GM21786 (cell line): Measurements from ENCODE around the gene IRF2BP2.

Experiments used
- ATAC-seq: cut with Tn5 transposase; IDR thresholded peaks from one replicate; pipeline ENCODE4 v1.9.1; 2021; ENCODE audit not compliant: unreplicated experiment

IRF2BP2 gene

GRCh38 chr1:234559902-234560676 is 49.9 kb downstream of the IRF2BP2 start:
- no peak for ATAC-seq

- no peak for ATAC-seq
These were observed 50.7 kb downstream of the IRF2BP2 start for GRCh38 chr1:234559152-234559901.

- ATAC-seq, result no peak
These were observed 51.6 kb downstream of the IRF2BP2 start for GRCh38 chr1:234558330-234558836.

- no peak for ATAC-seq
These were observed 53.6 kb downstream of the IRF2BP2 start for GRCh38 chr1:234556245-234556943.

- ATAC-seq, result no peak
These were observed 54.5 kb downstream of the IRF2BP2 start for GRCh38 chr1:234555390-234556024.

GRCh38 chr1:234554698-234555311 is 55.2 kb downstream of the IRF2BP2 start:
- no peak for ATAC-seq
